Mesenteric fat pad (tissue), 1 donor: ENCODE measurements around the gene PTPN2. TPM values are rescaled to one million over a fixed set of nuclear protein-coding genes. Genes with fewer than 3 reads are reported as not detected.
"Not testable (repeated sequence)": the region's sequence is repeated elsewhere in the genome, so short reads cannot be mapped to it uniquely, and the experiment has no call there.

Source experiments
- DNase-seq: peaks from one replicate; pipeline ENCODE4 v3.0.0-alpha.2; 2020; ENCODE audit warnings: low spot score
- total RNA-seq: library from RNA; stranded (reverse); fragmentation: NEBNext Ultra II Directional; extraction: Animal tissue kit (Norgen Biotek cat#: 25700); gene quantifications from one replicate; pipeline ENCODE4 v1.2.1, GENCODE V29; 2021
- donor health status: DM: yes; HTN: yes; CAD: no.

The PTPN2 gene
- total RNA-seq, 1 donor from 2014 or later, result 33.8 TPM

DNA sequence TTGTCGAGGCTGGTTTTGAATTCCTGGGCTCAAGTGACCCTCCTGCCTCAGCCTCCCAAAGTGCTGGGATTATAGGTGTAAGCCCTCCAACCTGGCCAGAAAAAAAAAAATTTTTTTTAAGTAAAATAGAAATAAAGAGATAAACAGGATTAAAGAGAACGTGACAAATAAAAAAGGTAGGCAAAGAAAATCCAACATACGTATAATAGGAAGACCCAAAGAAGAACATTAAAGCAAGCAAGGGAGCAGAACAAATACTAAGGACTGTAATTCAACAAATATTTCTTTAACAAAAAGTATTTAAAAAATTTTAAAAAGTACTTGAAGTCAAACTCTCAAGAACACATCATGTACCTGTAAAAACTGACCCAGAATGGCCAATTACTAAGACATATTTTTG is 56.4 kb downstream of the PTPN2 start:
- DNase-seq, result no peak

GRCh38 chr18:12825230-12825629 is 58.8 kb downstream of the PTPN2 start:
- DNase-seq, result no peak

DNA sequence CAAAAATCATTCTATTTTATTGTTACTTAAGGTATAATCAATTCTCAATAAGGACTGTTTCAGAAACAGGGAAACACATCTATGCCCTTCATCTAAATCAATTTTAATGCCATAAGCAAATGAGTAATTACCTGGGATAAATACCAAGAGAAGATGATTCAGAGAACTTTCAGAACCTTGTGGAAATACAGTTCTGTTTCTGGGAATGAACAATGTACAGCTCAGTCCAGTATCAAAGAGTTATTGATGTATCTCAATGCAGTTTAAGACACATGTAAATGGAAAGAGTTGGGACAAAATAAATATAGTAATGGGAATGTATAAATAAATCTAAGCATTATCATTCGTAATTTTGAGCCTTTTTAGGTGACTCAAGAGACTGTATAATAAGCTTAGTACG is 60.1 kb downstream of the PTPN2 start:
- no peak for DNase-seq

GRCh38 chr18:12821408-12821807 is 62.6 kb downstream of the PTPN2 start:
- no peak for DNase-seq

- no peak for DNase-seq
Observed at GRCh38 chr18:12820506-12820905, 63.5 kb downstream of the PTPN2 start.

DNA sequence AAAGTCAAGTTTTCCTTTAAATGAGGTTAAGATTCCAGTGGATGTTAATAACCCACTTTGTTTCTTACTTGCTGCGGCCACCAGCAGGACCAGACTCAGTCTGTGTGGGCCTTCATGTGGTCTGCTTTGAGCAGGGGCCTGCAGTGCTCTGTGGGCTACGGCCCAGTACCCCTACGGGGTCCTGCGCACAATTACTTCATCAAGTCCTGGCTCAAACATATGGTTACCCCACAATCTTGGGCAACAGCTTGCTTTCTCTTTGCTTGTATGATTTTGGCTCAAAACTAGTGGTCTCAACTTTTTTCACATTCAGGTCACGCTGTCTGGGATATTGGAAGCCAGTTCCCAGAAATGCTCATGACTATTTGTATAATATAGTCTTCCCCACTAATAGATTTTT is 64.2 kb downstream of the PTPN2 start:
- DNase-seq, result no peak

GRCh38 chr18:12819322-12819721 is 64.7 kb downstream of the PTPN2 start:
- DNase-seq, result no peak

GRCh38 chr18:12818243-12818642 is 65.8 kb downstream of the PTPN2 start:
- no peak for DNase-seq

DNA sequence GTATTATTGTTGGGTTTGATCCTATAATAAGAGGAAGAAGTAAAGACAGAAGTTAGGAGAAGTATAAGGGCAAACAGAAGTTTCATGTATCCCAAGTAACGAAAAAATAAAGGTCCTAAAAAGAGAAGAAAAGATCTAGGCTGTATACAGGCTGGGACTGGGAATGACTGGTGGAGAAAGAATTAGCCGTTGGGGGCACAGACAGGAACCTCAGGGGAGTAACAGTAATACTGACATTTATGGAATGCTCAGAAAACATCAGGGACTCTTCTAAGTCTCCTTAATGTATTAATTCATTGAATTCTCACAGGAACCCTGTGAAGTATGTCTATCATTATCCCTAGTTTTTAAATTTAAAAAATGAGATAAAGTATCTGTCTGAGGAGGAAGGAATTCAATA is 67.6 kb downstream of the PTPN2 start:
- DNase-seq, result no peak

DNA sequence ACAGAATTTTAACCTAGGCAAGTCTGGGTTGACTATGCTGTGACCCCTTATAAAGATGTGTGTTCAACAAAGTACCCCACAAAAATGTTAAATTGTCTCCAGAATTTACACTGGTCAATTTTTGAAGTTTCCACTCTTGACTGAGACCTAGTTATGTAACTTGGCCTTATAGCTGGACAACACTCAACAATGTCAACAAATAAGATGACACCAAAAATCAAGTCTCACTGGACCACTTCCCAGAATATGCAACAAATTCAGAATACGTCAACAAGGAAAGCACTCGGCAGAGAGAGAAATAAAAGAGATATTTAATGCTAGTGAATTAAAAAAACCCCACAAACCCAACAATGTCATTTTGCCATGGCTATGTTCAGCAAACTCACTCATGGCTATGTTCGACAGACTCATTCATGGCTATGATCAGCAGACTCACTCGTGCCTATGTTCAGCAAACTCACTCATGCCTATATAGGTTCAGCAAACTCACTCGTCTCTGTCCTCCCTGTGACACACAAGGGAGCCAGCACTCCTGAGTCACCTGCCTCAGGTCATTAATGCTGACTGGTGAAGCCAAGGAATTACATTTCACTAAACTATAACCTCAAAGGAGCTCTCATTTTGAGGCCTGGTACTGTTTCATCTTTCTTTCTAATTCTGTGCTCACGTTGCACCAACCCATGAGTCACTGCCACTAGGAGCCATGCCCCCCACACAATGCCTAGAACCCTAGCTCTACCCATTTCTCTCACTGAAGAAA is 72.7 kb downstream of the PTPN2 start:
- no peak for DNase-seq

- no peak for DNase-seq
Observed at GRCh38 chr18:12803069-12803936, 80.7 kb downstream of the PTPN2 start.

GRCh38 chr18:12802538-12802937 is 81.5 kb downstream of the PTPN2 start:
- no peak for DNase-seq

DNA sequence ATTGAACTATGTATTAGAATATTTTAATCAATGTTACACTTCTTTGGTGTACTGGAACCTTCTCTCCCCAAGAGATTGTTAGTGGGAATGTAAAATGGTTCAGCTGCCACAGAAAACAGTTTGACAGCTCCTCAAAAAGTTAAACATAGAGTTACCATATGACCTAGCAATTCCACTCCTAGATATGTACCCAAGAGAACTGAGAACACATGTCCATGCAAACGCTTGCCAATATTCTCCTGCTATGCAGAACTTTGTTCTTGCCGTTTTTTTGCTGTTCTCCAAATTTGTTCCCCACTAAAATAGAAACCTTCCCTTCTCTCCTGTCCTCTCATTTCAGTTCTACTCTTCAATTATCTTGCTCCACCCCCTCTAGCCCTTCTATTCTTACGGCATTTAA is 87.6 kb downstream of the PTPN2 start:
- no peak for DNase-seq

GRCh38 chr18:12791610-12792009 is 92.4 kb downstream of the PTPN2 start:
- no peak for DNase-seq

GRCh38 chr18:12786669-12787068 is 97.4 kb downstream of the PTPN2 start:
- no peak for DNase-seq

GRCh38 chr18:12783524-12783923 is 100.5 kb downstream of the PTPN2 start:
- DNase-seq, result peak; percentile 88

DNA sequence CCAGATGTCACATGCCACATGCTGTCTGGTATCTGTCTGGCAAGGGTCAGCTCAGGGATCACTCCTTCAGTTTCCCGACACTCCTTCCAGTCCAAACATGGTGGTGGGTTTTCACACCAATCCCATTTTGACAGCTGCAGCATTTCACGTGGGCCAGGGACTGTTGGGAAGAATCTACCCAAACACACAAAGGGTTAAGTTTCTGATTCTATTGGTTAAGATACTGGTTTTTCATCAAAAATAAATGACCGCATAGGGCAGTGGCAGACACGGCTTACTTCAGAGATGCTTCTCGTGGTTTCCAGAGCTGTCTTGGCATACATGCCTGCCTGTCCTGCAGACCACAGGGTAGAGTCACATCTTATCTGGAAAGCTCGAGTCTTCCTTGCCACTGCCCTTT is 101.5 kb downstream of the PTPN2 start:
- no peak for DNase-seq

GRCh38 chr18:12779456-12779855 is 104.6 kb downstream of the PTPN2 start:
- DNase-seq, result peak; percentile 76

GRCh38 chr18:12779043-12779442 is 105.0 kb downstream of the PTPN2 start:
- peak; percentile 26 for DNase-seq

GRCh38 chr18:12777500-12777944 is 106.5 kb downstream of the PTPN2 start:
- peak; percentile 82 for DNase-seq

DNA sequence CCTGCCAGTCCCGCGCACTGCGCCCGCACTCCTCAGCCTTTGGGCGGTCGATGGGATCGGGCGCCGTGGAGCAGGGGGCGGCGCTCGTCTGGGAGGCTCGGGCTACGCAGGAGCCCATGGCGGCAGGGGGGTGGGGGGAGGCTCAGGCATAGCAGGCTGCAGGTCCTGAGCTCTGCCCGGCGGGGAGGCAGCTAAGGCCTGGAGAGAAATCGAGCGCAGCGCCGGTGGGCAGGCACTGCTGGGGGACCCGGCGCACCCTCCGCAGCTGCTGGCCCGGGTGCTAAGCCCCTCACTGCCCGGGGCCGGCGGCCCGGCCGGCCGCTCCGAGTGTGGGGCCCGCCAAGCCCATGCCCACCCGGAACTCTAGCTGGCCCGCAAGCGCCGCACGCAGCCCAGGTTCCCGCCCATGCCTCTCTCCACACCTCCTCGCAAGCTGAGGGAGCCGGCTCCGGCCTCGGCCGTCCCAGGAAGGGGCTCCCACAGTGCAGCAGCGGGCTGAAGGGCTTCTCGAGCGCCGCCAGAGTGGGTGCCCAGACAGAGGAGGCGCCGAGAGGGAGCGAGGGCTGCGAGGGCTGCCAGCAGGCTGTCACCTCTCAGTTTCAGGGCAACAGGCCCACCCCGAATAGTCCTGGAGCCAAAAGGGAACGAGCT is 107.1 kb downstream of the PTPN2 start:
- DNase-seq, result peak; percentile 85

- not testable (repeated sequence) for DNase-seq
Observed at GRCh38 chr18:12776415-12776814, 107.6 kb downstream of the PTPN2 start.
